ACC112 (cell line): ENCODE results near the gene SLC17A5.
"Not testable (repeated sequence)": the region's sequence is repeated elsewhere in the genome, so short reads cannot be mapped to it uniquely, and the experiment has no call there.

ENCODE experiments used
- H2AFZ ChIP-seq: fragments of 200-600 bp; sonication (generic); one replicate; pipeline ENCODE4 v1.6.0; 2017; ENCODE audit warnings: antibody characterized with exemption, low read length; ENCODE audit not compliant: unreplicated experiment
- H3K27ac ChIP-seq: fragments of 200-600 bp; sonication (generic); 2 replicates; pipeline ENCODE4 v1.5.1; 2014; ENCODE audit warnings: low read depth, mild to moderate bottlenecking, antibody characterized with exemption, low read length, moderate library complexity
- H3K27me3 ChIP-seq: fragments of 200-600 bp; sonication (generic); 2 replicates; pipeline ENCODE4 v1.6.1; 2014; ENCODE audit warnings: mild to moderate bottlenecking, antibody characterized with exemption, low read length, moderate library complexity, mixed read lengths; ENCODE audit not compliant: insufficient read depth
- H3K36me3 ChIP-seq: fragments of 200-600 bp; sonication (generic); 2 replicates; pipeline ENCODE4 v1.6.1; 2016; ENCODE audit warnings: mild to moderate bottlenecking, antibody characterized with exemption, low read length, moderate library complexity, mixed read lengths; ENCODE audit not compliant: insufficient read depth
- H3K4me1 ChIP-seq: fragments of 200-600 bp; sonication (generic); one replicate; pipeline ENCODE4 v1.6.1; 2016; ENCODE audit warnings: low read length, mixed read lengths; ENCODE audit not compliant: insufficient read depth, unreplicated experiment, control insufficient read depth
- H3K4me3 ChIP-seq: fragments of 200-600 bp; sonication (generic); 2 replicates; pipeline ENCODE4 v1.5.1; 2014; ENCODE audit warnings: mild to moderate bottlenecking, low read depth, low read length
- H3K79me2 ChIP-seq: fragments of 200-600 bp; sonication (generic); one replicate; pipeline ENCODE4 v1.6.0; 2016; ENCODE audit warnings: low read length; ENCODE audit not compliant: control insufficient read depth, unreplicated experiment, insufficient read depth

Gene SLC17A5

GRCh38 chr6:73642530-73642929 lies 11.3 kb downstream of the SLC17A5 start:
- H3K4me1 ChIP-seq = peaks cover 17% of the 10 kb centered on the region
- no peak overlapping the region for H3K4me3 ChIP-seq
- H3K79me2 ChIP-seq = no peaks in the 10 kb centered on the region
- H3K27ac ChIP-seq = no peak overlapping the region
- H3K27me3 ChIP-seq = no peaks in the 10 kb centered on the region
- H3K36me3 ChIP-seq = peaks cover 24% of the 10 kb centered on the region
- H2AFZ ChIP-seq = no peak overlapping the region

GRCh38 chr6:73640179-73640750 lies 13.5 kb downstream of the SLC17A5 start:
- Histone ChIP-seq H3K27me3 (no peaks in the 10 kb centered on the region), H3K36me3 (peaks cover 22% of the 10 kb centered on the region), H3K27ac (no peak overlapping the region), H2AFZ (no peak overlapping the region), H3K79me2 (no peaks in the 10 kb centered on the region), H3K4me3 (no peak overlapping the region), H3K4me1 (peaks cover 10% of the 10 kb centered on the region)

- Histone ChIP-seq H3K79me2 (no peaks in the 10 kb centered on the region), H3K27ac (no peak overlapping the region), H3K4me3 (no peak overlapping the region), H2AFZ (no peak overlapping the region), H3K36me3 (peaks cover 22% of the 10 kb centered on the region), H3K4me1 (peaks cover under 1% of the 10 kb centered on the region), H3K27me3 (no peaks in the 10 kb centered on the region)
Measured at GRCh38 chr6:73639040-73639439, 14.8 kb downstream of the SLC17A5 start.

GRCh38 chr6:73637404-73637803 lies 16.4 kb downstream of the SLC17A5 start:
- Histone ChIP-seq H3K4me1 (no peaks in the 10 kb centered on the region), H2AFZ (no peak overlapping the region), H3K79me2 (no peaks in the 10 kb centered on the region), H3K4me3 (no peak overlapping the region), H3K36me3 (peaks cover 22% of the 10 kb centered on the region), H3K27ac (no peak overlapping the region), H3K27me3 (no peaks in the 10 kb centered on the region)

GRCh38 chr6:73636048-73636447 lies 17.7 kb downstream of the SLC17A5 start:
- Histone ChIP-seq H3K79me2 (no peaks in the 10 kb centered on the region), H3K4me1 (no peaks in the 10 kb centered on the region), H3K36me3 (peaks cover 14% of the 10 kb centered on the region), H2AFZ (no peak overlapping the region), H3K27me3 (no peaks in the 10 kb centered on the region), H3K4me3 (no peak overlapping the region), H3K27ac (no peak overlapping the region)

- H2AFZ ChIP-seq = no peak overlapping the region
- H3K4me3 ChIP-seq = no peak overlapping the region
- no peak overlapping the region for H3K27ac ChIP-seq
- no peaks in the 10 kb centered on the region for H3K4me1 ChIP-seq
- H3K27me3 ChIP-seq = no peaks in the 10 kb centered on the region
- no peaks in the 10 kb centered on the region for H3K79me2 ChIP-seq
- H3K36me3 ChIP-seq = peaks cover 2% of the 10 kb centered on the region
Measured at GRCh38 chr6:73632346-73632745, 21.4 kb downstream of the SLC17A5 start.

GRCh38 chr6:73631849-73632248 lies 21.9 kb downstream of the SLC17A5 start:
- H2AFZ ChIP-seq = no peak overlapping the region
- H3K36me3 ChIP-seq = peaks cover 2% of the 10 kb centered on the region
- H3K27ac ChIP-seq = no peak overlapping the region
- H3K4me3 ChIP-seq = no peak overlapping the region
- no peaks in the 10 kb centered on the region for H3K27me3 ChIP-seq
- no peaks in the 10 kb centered on the region for H3K79me2 ChIP-seq
- no peaks in the 10 kb centered on the region for H3K4me1 ChIP-seq

GRCh38 chr6:73630401-73630800 lies 23.4 kb downstream of the SLC17A5 start:
- H3K4me1 ChIP-seq = no peaks in the 10 kb centered on the region
- H3K27ac ChIP-seq = no peak overlapping the region
- H2AFZ ChIP-seq = no peak overlapping the region
- H3K4me3 ChIP-seq = no peak overlapping the region
- peaks cover 7% of the 10 kb centered on the region; the same call in 1 of the 2 replicates for H3K36me3 ChIP-seq
- H3K79me2 ChIP-seq = no peaks in the 10 kb centered on the region
- H3K27me3 ChIP-seq = no peaks in the 10 kb centered on the region

GRCh38 chr6:73624896-73625295 lies 28.9 kb downstream of the SLC17A5 start:
- H2AFZ ChIP-seq = no peak overlapping the region
- H3K79me2 ChIP-seq = no peaks in the 10 kb centered on the region
- no peaks in the 10 kb centered on the region for H3K27me3 ChIP-seq
- no peak overlapping the region for H3K27ac ChIP-seq
- H3K4me3 ChIP-seq = no peak overlapping the region
- H3K36me3 ChIP-seq = peaks cover 11% of the 10 kb centered on the region; the same call in 1 of the 2 replicates
- no peaks in the 10 kb centered on the region for H3K4me1 ChIP-seq

- H3K79me2 ChIP-seq, H3K36me3 ChIP-seq, H2AFZ ChIP-seq, H3K4me1 ChIP-seq, H3K4me3 ChIP-seq, H3K27ac ChIP-seq, H3K27me3 ChIP-seq: not testable (repeated sequence)
Measured at GRCh38 chr6:73623480-73623879, 30.3 kb downstream of the SLC17A5 start.

GRCh38 chr6:73618082-73618481 lies 35.7 kb downstream of the SLC17A5 start:
- not testable (repeated sequence) for H2AFZ ChIP-seq, H3K79me2 ChIP-seq, H3K36me3 ChIP-seq, H3K27ac ChIP-seq, H3K4me1 ChIP-seq, H3K4me3 ChIP-seq, H3K27me3 ChIP-seq
